Ishikawa (cell line): ENCODE data around the gene TMEM244.

ENCODE experiments used
- CEBPB ChIP-seq: IDR thresholded peaks from 2 replicates; pipeline ENCODE4 v1.6.1; 2012
- CREB1 ChIP-seq: IDR thresholded peaks from 2 replicates; pipeline ENCODE4 v1.6.1; 2012; ENCODE audit warnings: low read depth
- EGR1 ChIP-seq: IDR thresholded peaks from 2 replicates; pipeline ENCODE4 v1.6.1; 2012
- EP300 ChIP-seq: IDR thresholded peaks from 2 replicates; pipeline ENCODE4 v1.6.1; 2012; ENCODE audit warnings: borderline replicate concordance
- FOXM1 ChIP-seq: IDR thresholded peaks from 2 replicates; pipeline ENCODE4 v1.6.1; 2012; ENCODE audit warnings: low read depth, borderline replicate concordance
- MAX ChIP-seq: IDR thresholded peaks from 2 replicates; pipeline ENCODE4 v1.6.1; 2012
- NFIC ChIP-seq: IDR thresholded peaks from 2 replicates; pipeline ENCODE4 v1.6.1; 2012
- RAD21 ChIP-seq: IDR thresholded peaks from 2 replicates; pipeline ENCODE4 v1.6.1; 2012; ENCODE audit warnings: low read depth
- REST ChIP-seq: IDR thresholded peaks from 2 replicates; pipeline ENCODE4 v1.6.1; 2012; ENCODE audit warnings: low read depth, mild to moderate bottlenecking
- TAF1 ChIP-seq: IDR thresholded peaks from 2 replicates; pipeline ENCODE4 v1.6.1; 2012; ENCODE audit warnings: low read depth, mild to moderate bottlenecking
- TCF12 ChIP-seq: IDR thresholded peaks from 2 replicates; pipeline ENCODE4 v1.6.1; 2012; ENCODE audit warnings: low read depth
- TEAD4 ChIP-seq: IDR thresholded peaks from 2 replicates; pipeline ENCODE4 v1.6.1; 2012
- USF1 ChIP-seq: IDR thresholded peaks from 2 replicates; pipeline ENCODE4 v1.6.1; 2012
- YY1 ChIP-seq: IDR thresholded peaks from 2 replicates; pipeline ENCODE4 v1.6.1; 2012; ENCODE audit warnings: low read depth
- ZBTB7A ChIP-seq: IDR thresholded peaks from 2 replicates; pipeline ENCODE4 v1.6.1; 2012; ENCODE audit warnings: low read depth

TMEM244 gene

GRCh38 chr6:129842881-129843409, 18.2 kb downstream of the TMEM244 start:
- TF ChIP-seq EGR1 (no peak), CREB1 (no peak), EP300 (no peak), ZBTB7A (no peak), TEAD4 (no peak), MAX (no peak), YY1 (no peak), NFIC (no peak), CEBPB (no peak), FOXM1 (no peak), RAD21 (no peak), TCF12 (no peak), USF1 (no peak)

GRCh38 chr6:129842137-129842536, 19.0 kb downstream of the TMEM244 start:
- no peak for TF ChIP-seq ZBTB7A
- TF ChIP-seq USF1, result no peak
- no peak for TF ChIP-seq MAX
- TF ChIP-seq TCF12, result no peak
- no peak for TF ChIP-seq TEAD4
- TF ChIP-seq RAD21, result no peak
- no peak for TF ChIP-seq REST

GRCh38 chr6:129835691-129836090, 25.4 kb downstream of the TMEM244 start:
- no peak for TF ChIP-seq MAX
- no peak for TF ChIP-seq ZBTB7A
- no peak for TF ChIP-seq EP300
- TF ChIP-seq CREB1, result no peak
- no peak for TF ChIP-seq CEBPB

- TF ChIP-seq ZBTB7A (no peak), REST (no peak), EGR1 (no peak), NFIC (no peak), TAF1 (no peak), MAX (no peak), EP300 (no peak), YY1 (no peak)
Observed at GRCh38 chr6:129832299-129832698, 28.8 kb downstream of the TMEM244 start.

GRCh38 chr6:129828229-129828628, 32.9 kb downstream of the TMEM244 start:
- no peak for TF ChIP-seq NFIC

GRCh38 chr6:129818251-129818650, 42.9 kb downstream of the TMEM244 start:
- TF ChIP-seq TCF12 (no peak), EGR1 (no peak), NFIC (no peak), TEAD4 (no peak), YY1 (no peak), EP300 (no peak), RAD21 (no peak), TAF1 (no peak), FOXM1 (no peak), USF1 (no peak)
